NCI-H774 (cell line): ENCODE data around the gene MEPCE.

Experiments
- DNase-seq: peaks from one replicate; lab custom pipeline; 2025; lab: John Stamatoyannopoulos, UW

The MEPCE gene

DNA sequence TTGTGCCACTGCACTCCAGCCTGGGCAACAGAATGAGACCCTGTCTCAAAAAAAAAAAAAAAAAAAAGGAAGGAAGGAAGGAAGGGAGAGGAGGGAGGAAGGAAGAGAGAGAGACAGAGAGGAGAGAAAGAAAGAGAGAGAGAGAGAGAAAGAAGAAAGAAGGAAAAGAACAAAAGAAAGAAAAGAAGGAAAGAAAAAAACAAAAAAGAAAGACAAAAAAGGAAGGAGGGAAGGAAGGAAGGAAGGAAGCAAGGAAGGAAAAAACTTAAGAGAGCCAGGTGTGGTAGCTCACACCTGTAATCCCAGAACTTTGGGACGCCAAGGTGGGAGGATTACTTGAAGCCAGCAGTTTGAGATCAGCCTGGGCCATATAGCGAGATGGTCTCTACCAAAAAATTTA lies 35.2 kb downstream of the MEPCE start:
- no peak for DNase-seq

DNA sequence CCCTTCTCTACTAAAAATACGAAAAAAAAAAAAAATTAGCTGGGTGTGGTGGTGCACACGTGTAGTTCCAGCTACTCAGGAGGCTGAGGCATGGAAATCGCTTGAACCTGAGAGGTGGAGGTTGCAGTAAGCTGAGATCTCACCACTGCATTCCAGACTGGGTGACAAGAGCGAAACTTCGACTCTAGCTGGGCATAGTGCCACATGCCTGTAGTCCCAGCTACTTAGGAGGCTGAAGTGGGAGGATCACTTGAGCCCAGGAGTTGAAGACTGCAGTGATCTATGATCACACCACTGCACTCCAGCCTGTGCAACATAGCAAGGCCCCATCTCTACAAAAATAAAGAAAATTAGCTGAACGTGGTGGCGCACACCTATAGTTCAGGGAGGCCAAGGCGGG lies 35.7 kb downstream of the MEPCE start:
- no peak for DNase-seq

DNA sequence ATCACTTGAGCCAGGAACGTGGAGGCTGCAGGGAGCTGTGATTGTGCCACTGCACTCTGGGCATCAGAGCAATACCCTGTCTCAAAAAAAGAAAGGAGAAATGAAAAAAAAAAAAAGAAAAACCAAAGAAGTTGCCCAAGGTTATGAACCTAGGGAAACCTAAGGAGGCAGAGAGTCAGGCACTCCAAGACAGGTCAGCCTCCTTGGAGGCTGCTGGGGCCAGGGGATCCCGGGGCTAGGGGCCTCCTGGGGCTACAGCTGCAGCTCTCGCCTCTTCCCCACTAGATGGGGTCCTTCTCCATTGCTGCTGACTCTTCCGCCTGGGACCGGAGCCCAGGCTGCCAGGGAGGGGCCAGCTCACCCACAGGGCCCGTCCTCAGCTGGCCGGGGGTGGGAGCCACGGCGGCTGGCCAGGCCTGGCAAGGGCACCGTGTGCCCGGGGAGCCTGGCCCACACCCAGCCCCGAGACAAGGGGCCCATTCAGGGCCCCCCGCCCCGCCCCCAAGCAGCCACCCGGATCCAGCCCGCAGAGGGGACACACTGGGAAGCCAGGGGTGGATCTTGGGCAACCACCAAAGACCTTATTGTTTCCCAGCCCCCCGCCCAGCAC lies 36.2 kb downstream of the MEPCE start:
- no peak for DNase-seq

DNA sequence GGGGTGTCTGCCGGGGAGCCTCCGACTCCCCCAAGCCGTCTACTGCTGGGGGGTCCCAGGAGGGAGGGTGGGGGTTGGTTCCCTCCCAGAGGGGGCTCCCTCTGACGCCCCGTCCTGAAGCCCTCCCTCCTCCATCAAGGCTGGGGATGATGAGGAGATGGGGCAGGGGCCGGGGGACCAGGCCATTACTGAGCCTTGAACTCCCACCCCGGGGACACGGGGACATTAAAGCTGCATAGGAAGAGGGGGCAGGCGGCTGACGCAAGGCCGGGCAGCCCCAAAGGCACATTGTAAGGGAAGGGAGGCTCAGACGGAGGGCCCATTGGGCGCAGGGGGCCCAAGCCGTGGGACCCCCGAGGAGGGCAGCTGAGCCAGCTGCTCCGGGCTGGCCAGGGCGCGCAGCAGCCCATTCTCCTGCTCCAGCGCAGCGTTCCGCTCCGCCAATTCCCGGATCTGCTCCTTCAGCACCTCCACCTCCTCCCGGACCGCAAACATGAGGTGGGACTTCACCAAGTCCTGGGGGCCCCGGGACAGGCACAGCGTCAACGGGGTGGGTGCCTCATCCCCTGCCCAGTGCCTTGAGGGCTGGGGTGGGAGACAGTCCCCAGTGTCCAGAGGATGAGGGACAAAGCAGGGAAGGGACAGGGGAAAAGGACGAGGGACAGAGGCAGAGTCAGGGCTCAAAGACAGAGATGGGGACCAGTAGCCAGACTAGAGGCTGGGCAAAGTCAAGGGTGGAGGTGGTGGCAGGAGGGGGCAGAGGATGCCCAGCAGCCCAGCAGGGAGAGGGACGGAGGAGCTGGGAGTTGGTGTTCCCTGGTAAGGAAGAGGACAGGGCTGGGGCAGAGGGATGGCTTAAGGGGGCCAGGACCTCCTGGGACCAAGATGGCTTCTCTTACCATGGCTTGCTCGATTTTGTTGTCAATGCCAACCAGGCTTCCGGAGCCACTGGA lies 37.3 kb downstream of the MEPCE start:
- DNase-seq = no peak

DNA sequence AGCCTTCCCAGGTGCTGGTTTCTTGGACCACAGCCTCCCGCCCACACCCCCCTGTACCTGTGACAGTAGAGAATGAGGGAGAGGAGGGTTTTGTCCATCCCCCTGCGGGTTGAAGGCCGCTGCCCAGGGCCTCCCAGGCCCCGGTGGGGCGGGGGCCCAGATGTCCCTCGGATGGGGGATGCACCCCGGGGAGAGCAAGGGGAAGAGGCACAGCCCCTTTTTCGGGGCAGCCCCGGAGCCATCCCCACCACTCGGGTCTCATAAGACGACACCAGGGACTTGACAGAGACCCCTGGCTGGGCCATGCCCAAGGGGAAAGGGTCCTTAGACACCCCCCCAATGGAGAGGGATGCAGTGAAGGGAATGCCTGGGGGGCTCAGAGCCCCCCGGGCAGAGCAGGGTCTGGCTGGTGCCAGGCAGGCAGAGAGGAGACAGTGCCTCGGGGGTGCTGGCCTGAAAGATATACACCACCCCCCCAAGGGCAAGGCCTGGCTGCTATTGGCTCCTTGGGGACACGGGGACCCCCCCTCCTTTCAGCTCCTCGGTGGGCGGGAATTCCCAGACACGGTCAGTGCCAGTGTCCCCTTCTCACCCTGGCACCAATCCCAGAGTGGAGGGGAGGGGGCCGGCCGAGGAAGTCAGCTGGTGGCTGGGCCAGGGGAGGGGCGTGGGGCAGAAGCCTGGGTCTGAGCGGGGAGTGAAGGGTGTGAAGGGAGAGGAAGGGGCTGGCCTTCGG lies 38.2 kb downstream of the MEPCE start:
- no peak for DNase-seq

DNA sequence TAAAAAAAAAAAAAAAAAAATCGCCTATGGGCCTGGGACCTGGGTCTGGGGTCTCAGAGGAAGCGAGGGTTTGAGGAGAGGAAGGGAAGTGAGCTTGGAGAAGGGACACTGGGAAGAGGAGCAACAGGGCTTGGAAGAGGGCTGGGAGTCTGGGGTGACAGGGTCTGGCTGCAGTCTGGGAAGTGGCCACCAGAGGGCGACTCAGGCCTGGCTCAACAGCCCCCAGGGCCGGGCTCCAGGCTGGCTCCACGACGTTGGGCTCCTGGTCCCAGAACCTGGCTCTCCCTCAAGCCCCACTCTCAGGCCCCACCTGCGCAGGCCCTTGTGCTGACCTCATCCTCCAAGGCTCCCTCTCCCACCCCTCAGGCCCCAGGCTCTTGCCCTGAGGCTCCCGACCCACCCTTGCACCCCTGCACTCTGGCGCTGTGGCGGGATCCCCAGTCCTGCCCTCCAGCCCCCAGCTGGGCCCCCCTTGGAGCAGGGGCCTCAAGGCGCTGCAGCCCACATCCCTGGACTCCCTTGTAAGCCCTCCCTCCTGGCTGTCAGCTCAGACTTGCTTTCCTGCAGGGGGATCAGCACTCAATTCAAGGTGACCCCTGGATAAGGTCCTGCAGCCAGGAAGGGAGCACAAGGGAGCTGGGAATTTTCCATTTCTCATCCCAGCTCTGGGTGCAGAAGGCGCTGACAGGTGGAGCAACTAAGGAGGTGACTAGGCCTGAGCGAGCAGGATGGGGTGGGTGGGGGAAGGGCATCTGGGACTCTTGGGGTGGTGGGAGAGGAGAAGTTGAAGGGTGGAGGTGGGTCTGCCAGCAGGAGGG lies 39.8 kb downstream of the MEPCE start:
- peak; percentile 64 for DNase-seq

DNA sequence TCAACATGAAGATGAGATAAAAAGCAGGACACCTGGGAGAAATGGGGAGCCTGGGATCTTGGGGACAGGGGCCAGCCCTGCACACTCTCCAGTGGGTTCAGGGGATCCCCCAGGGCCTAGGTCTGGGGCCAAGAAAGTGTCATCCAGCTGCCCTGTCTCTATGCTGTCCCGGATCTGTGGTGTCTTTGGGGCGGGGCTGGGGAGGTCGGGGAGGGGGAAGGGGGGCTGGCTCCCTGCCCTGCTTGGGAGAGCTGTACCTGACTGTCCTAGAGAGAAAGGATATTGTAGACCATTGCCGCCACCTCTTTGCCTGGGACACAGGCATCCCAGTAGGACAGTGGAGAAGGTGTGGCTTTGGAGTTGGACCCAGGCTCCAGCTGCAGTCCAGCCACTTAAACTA lies 41.4 kb downstream of the MEPCE start:
- no peak for DNase-seq

DNA sequence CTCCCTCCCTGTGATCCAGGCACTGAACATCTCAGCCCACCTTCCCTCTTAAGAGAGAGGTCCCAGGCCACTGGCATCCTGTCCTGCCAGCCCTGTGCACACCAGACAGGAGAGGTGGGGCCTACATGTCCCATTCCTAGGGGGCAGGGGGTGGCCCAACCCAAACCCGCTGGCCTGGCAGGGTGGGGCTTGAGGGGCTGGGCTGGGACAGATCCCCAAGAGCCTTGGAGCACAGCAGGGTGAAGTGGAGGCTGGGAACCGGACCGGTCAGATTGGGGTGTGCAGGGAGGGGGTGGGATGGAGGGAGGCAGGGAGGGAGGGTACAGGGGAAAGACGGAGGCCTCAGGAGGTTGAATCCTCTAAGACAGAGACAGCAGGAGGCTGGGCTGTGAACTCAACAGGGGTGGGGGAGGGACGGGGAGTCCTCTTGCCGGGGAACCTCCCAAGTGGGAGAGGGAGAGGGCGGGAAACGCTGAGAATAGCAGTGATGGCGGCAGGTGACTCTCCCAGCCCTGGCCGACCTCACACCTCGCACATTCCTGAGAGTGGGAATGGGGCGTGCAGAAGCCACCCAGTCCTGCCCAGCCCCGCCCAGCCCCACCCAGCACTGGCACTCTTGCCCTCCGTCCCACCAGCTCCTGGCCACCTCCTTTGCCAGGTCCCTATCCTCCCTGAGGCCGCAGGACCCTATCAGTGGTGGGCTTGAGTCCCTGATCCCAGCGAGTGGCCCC lies 42.7 kb downstream of the MEPCE start:
- DNase-seq = no peak

DNA sequence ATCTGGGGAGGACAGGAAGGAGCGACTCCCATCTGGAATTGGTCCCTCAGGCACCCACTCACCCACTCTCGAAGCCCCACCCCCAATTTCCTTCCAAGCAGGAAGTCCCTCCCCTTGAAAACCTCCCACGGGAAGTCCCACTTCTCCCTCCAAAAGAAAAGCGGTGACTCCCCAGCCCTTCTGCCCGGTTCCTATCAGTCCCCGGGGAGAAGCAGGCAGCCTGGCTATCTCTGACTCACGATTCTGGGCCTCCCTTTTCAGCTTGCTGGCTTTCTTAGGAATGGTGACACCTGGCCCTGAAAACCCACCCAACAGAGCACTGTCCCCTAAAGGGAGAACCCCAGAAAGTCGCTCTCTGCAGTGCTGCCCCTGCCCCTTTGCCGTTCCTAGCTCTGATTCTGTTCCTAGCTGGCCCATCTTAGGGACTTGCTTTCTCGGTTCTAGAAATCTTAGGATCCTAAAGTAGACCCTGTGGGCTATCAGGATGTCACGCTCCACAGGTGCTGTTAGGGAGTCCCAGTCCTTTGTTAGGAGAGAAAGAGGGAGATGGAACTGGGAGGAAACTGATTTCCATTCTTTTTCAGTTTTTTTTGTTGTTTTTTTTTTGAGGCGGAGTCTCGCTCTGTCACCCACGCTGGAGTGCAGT lies 43.3 kb downstream of the MEPCE start:
- no peak for DNase-seq

DNA sequence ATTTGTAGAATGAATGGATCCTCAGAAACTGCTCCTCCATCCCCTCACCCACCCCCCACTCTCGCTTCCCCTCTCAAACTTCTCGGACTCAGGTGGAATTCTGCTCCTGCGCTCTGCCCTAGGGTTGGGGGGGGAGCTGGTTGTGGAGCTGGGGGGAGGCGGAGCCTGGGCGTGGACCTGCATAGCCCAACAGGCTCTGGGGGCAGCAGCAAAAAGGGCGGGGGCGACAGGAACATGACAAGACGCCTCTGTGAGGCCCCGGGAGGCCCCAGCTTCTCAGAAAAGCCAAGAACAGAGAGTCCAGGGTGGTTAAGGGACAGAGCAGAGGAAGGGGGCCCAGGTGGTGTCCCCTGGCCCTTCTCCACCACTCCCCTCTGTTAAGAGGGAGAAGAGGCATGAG lies 45.9 kb downstream of the MEPCE start:
- DNase-seq = no peak

DNA sequence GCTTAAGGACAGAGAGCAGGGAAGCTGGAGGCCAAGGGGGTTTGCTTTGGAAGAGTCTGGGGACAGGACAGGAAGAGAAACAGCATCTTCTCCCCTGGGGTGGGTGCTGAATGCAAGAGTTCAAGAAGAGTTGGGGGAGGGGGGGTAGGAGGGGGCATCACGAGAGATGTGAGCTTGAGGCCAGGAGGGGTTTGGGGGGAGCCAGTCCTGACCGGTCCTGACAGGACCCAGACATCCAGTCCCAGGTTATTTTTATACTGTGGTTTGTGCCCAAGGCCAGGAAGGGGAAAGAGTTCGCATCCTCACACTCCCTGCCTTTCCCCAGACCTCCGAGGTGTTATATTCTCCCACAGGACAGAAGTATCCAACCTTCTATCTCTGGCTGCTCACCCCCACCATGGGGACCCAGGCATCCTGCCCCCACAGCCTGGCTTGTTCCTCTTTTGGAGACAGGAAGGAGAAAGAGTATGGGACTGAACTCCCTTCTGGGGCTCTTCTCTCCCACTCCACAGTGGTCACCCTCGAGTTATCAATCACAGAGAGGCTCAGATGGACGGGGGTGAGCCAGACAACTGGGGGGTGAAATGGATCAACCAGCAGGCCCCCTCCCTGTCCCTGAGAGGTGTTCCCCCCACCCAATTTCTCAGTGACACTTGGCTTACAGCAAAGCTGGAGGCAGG lies 46.6 kb downstream of the MEPCE start:
- DNase-seq = no peak

DNA sequence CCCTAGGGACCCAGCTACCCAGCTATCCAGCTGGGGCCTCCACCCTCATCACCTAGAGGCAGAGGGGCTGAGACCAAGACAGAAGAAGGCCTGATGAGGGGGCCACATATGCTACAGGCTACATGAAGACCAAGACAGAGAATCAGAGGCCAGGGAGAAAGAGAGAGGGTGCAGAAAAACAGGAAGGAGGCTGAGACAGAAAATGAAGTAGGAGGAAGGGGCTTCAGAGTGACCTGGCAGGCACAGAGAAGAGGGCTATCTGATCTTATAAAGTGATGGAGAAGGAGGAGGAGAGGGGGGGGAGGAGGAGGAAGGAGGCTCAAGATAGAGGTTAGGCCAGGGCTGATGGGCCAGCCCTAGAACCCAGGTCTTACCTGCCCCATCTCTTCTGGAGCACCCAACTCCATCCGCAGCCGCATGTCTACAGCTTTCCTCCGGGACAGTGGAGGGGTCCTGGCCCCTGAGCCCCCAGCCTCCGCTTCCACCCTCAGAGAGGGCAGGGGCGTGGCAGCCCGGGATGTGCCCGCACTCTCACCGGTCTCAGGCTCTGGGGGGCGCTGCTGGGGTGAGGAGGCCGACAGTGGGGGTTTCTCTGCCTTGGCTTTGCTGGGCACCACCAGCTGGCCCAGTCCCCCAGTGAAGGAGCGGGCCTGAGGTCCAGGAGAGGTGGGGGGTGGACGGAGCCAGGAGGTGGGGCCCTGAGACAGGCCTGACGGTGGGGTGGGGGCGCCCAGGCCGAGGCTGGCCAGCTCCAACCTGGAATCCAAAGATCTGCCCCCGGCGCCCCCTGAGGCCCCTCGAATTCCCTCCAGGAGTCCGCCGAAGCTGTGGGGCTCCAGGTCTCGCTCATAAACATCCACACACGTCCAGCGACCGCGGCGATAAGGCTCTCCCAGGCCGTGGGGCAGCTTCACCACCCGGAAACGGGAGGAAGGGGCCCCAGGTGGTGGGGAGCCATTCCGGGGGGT lies 47.6 kb downstream of the MEPCE start:
- DNase-seq = no peak

DNA sequence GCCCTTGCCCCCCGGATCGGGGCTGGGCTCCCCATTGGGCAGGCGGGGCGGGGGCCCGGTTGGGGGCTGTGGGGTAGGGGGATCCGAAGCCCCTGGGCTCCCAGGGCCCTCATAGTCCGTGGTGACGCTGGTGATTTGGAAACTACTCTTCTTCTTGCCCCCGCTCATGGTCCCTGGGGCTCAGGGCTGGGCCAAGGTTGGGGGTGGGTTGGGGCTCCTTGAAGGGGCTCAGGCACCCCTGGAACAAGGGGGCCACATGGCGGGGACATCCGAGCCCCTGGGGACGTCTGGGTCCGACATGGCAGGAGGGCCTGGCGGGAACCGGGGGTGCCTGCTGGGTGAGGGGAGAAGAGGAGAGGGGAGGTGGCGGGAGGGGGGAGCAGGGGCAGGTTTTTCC lies 48.2 kb downstream of the MEPCE start:
- DNase-seq = no peak

DNA sequence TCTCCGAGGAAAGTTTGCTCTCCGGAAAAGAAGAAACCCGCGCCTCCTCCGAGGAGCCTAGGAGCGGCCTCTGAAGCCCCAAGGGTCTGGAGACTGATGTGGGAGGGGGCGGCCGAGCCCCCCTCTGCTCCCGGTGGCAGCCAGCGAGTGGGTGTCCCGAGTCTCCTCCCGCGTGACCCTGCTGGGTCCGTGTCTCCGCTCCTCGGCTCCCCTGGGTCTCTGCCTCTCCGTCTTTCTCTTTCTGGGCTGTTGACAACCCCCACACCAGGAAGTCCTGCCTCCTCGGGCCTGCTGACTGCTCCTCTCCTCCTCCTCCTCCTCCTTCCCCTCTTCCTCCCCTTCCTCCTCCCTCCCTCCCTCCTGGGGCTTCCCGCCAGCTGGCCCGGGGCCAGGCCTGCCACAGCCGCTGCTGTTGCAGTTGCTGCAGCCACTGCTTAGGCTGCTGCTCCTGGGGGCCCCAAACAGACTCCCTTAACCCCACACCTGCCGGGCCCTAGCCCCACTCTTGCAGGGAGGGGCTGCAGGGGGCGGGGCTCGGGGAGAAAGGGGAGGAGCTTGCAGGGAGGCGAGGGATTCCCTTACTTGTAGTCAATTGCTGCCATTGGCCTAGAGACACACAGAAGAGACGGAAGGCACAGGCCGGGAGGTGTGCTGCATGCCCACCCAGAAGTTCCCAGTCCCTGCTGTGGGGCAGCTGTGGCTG lies 49.5 kb downstream of the MEPCE start, which contains the start of gene TSC22D4:
TSC22D4 (minus strand) TSS at position 257 of the 703 bp plus-strand sequence. CDS start 1,176 bp downstream, outside the sequence.
- peak; percentile 70 for DNase-seq

DNA sequence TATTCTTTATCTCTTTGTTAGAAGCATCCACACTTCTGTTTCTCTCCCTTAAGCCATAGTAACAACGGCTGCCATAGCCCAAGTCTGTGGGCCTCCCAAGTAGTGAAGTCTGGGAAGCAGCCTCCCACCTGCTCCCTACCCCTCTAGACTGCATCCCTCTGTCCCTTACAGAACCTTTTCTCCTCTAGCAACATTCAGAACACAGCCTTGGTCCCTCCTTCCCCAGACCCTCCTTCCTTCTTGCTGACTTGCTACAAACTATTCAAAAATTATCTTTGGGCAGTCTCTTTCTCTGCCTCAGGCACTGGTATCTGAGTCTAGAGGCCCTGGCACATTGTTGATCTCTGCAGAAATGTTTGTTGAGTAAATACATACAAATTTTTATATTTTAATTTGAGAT lies 51.8 kb downstream of the MEPCE start:
- no peak for DNase-seq

DNA sequence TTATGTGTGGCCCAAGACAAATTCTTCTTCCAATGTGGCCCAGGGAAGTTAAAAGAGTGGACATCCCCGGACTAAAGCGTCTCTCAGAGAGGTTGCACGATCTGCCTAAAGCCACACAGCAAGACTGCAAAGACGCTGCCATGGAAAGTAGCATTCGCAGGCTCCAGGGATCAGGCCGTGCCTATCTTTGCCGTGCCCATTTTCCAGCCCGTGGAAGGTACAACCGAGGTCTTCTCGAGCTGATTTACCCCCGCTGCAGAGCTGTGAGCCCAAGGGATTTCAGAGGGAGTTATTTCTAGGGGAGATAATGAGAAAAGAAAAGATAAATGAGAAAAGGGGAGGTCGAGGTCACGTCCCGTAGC lies 53.1 kb downstream of the MEPCE start:
- DNase-seq = no peak

DNA sequence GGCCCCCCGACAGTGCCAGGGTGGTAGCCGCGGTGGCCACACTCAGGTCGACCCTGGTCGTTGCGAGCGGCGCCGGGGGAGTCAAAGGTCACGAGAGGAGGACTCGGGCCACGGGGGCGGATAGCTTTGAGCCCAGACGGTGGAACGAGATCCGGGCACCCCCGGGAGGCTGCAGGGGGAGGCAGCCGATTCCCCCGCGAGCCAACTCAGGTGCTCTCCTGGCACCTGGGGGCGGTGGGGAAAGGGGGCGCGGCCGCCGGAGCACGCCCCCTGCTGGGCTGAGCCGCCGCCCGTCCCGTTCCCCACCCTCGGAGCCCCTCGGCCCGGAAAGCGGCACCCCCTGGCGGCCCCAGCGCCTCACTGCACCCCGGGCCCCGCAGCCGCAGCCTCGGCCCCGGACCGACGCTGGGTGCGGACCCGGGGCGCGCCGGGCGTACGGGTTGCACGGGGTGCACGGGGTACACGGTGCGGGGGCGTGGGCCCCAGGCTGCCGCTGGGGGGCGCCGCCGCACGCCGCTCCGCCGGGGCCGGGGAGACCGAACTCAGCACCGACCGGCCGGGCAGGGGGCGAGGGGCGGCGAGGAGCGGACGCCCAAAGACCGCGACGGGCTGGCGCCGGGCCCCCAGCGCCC lies 53.6 kb downstream of the MEPCE start:
- DNase-seq = peak; percentile 37
